Activated CD4-positive, alpha-beta memory T cell treated with anti-CD3 and anti-CD28 coated beads for 36 hours (primary cell): ENCODE data around the gene GFOD1. TPM values are rescaled to one million over a fixed set of nuclear protein-coding genes. Genes with fewer than 3 reads are reported as not detected.

Experiments
- CTCF ChIA-PET: fragments of 350-600 bp; sonication (Branson Sonifier 250); formaldehyde crosslinking; loops from one replicate; lab custom pipeline; 2021; ENCODE audit warnings: antibody characterized with exemption, inconsistent platforms; lab: Charles Lee
- POLR2A ChIA-PET: fragments of 350-600 bp; sonication (Branson Sonifier 250); formaldehyde crosslinking; loops from one replicate; lab custom pipeline; 2021; ENCODE audit warnings: antibody characterized with exemption; lab: Charles Lee
- DNase-seq: peaks from one replicate; pipeline ENCODE4 v3.0.0-alpha.2; 2020
- H3K27ac Mint-ChIP-seq: one replicate; pipeline ENCODE4 v1.8.0; 2021; ENCODE audit warnings: mixed read lengths
- H3K27me3 Mint-ChIP-seq: one replicate; pipeline ENCODE4 v1.8.0; 2021; ENCODE audit warnings: mixed read lengths
- H3K36me3 Mint-ChIP-seq: one replicate; pipeline ENCODE4 v1.8.0; 2021; ENCODE audit warnings: mixed read lengths
- H3K4me1 Mint-ChIP-seq: one replicate; pipeline ENCODE4 v1.8.0; 2021; ENCODE audit warnings: low read depth, mixed read lengths
- H3K4me3 Mint-ChIP-seq: one replicate; pipeline ENCODE4 v1.8.0; 2021; ENCODE audit warnings: mild to moderate bottlenecking, mixed read lengths
- H3K9me3 Mint-ChIP-seq: one replicate; pipeline ENCODE4 v1.8.0; 2021; ENCODE audit warnings: mixed read lengths
- intact Hi-C: fragments of 100-400 bp; cut with micrococcal nuclease; formaldehyde crosslinking; loops from one replicate; pipeline ENCODE4 v1.15.1; 2023
- total RNA-seq, 2 experiments: library from RNA; stranded (reverse); gene quantifications; one replicate each; pipeline ENCODE4 v1.2.3, GENCODE V29; 2021

Gene GFOD1
- total RNA-seq, 2 experiments from 2014 or later, result 2.3 to 2.4 TPM

DNA sequence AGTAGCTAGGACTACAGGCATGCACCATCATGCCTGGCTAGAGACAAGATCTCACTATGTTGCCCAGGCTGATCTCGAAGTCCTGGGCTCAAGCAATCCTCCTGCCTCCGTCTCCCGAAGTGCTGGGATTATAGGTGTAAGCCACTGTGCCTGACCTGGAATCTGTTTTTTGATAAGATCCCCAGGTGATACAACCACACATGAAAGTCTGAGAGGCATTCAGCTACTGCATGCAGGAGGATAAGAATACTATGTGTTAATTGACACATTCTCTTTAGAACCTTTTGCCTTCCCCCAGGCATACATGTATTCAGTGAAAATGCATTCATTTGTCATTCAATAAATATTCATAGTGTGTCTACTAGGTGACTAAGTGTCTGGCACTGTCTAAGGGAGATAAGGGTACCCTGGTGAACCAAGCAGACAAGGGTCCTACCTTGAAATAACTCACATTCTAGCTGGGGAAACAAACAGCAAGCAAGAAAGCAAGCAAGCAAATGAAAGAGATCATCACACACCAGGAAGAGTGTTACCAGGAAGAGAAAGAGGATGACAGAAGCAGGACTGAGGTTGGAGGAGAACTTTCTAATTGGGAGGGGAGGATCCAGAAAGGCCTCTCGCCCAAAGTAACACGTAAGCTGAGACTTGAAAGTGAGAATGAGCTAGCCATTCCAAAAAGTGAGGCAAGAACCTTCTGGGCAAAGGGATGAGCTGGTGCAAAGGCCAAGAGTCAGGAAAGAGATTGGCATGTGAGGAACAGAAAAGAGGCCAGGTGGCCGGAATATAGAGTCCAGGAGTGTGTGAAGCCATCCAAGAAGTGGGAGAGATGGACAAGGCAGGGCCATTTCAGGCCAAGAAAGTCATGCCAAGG lies 6.5 kb downstream of the GFOD1 start:
- no peak for DNase-seq

DNA sequence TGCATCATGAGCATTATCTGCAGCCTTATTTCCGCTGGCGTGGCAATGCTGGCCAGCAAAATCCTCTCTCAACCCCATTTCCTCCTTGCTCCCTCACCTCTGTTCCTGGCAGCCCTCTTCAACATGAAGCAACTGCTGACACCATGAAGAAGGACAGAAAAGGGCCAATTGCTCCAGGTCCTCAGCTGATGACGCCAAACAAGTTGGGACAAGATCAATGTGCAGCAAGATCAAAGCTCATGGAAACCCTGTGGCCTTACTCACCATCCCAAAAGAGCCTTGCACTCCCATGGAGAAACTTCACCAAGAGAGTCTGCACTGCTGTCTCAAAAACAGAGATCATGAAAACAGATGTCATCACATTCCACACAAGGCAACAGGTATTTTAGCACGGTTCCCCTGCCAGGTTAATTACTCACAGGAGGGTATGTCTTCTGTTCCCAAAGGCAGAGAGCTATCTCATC lies 7.4 kb downstream of the GFOD1 start:
- no peak overlapping the region for H3K4me3 Mint-ChIP-seq
- intact Hi-C loops, result no loop called here
- H3K27ac Mint-ChIP-seq, result no peak overlapping the region
- ChIA-PET CTCF (interaction anchor here (2.1 kb wide), 1 partner anchor 13 kb away, joined by 4 read pairs; no protein-coding TSS in a partner anchor), POLR2A (no interaction called here)
- H3K27me3 Mint-ChIP-seq, result peaks cover 3% of the 10 kb centered on the region
- H3K36me3 Mint-ChIP-seq, result no peaks in the 10 kb centered on the region
- peaks cover 17% of the 10 kb centered on the region for H3K4me1 Mint-ChIP-seq
- H3K9me3 Mint-ChIP-seq, result no peaks in the 10 kb centered on the region
- no peak for DNase-seq

More for the DNA sequence above, 6.5 kb downstream of the GFOD1 start:
- no peak overlapping the region for H3K27ac Mint-ChIP-seq
- H3K36me3 Mint-ChIP-seq, result no peaks in the 10 kb centered on the region
- ChIA-PET CTCF (interaction anchor here (0.6 kb wide), 1 partner anchor 144 kb away, joined by 5 read pairs; no protein-coding TSS in a partner anchor), POLR2A (no interaction called here)
- intact Hi-C loops, result no loop called here
- H3K4me1 Mint-ChIP-seq, result peaks cover 25% of the 10 kb centered on the region
- H3K4me3 Mint-ChIP-seq, result no peak overlapping the region
- H3K9me3 Mint-ChIP-seq, result no peaks in the 10 kb centered on the region
- peaks cover 8% of the 10 kb centered on the region for H3K27me3 Mint-ChIP-seq

DNA sequence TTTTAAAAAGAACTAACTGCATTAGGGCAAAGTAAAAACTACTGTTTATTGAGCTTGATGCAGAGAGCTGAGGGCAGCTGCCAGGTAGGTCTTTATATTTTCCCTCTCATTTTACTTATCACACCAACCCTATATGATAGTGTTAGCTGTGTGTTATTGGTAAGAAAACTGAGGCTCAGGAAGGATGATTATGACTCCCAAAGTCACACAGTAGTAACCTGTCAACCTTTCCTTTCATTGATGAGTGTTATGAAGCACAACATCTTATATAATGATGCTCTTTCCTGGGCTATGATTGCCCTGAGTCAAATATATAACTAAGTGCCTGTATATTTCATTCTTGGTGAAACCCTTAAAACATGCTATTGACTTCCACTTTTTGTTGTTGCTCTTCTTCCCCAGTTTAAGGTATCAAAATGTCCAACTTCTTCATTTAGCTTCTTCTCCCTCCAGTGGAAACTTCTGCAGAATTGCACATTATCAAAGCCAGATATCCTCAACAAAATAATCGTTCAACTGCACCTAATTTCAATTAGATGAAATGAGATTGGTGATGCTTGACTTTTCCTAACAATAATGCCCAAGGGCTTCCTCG lies 8.1 kb downstream of the GFOD1 start:
- intact Hi-C loops, result no loop called here
- Mint-ChIP-seq H3K9me3 (no peaks in the 10 kb centered on the region), H3K4me1 (peaks cover 11% of the 10 kb centered on the region), H3K36me3 (no peaks in the 10 kb centered on the region), H3K4me3 (no peak overlapping the region), H3K27me3 (peaks cover 2% of the 10 kb centered on the region), H3K27ac (no peak overlapping the region)
- ChIA-PET CTCF (interaction anchor here (2.1 kb wide), 1 partner anchor 13 kb away, joined by 4 read pairs; no protein-coding TSS in a partner anchor), POLR2A (no interaction called here)
- no peak for DNase-seq

DNA sequence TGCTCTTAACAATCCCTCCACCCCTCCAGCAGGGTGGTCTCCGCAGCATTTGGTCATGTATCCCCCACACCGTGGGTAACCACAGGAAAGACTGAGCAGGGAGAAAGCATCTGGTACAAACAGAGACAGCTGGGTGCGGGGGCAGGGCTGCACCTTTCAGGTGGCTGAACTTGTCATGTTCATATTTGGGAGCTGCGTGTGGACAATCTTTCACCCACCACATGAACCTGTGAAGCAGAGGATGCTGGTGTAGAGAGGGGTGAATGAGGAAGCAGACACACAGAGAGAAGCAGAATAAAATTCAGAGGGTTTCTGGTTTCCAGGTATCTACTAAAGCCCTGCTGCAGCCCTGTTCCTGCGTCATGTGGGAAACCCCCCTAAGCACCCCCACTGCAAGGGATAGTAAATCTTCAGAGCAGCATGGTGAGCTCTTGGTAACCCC lies 8.9 kb downstream of the GFOD1 start:
- intact Hi-C loops, result no loop called here
- H3K27ac Mint-ChIP-seq, result no peak overlapping the region

DNA sequence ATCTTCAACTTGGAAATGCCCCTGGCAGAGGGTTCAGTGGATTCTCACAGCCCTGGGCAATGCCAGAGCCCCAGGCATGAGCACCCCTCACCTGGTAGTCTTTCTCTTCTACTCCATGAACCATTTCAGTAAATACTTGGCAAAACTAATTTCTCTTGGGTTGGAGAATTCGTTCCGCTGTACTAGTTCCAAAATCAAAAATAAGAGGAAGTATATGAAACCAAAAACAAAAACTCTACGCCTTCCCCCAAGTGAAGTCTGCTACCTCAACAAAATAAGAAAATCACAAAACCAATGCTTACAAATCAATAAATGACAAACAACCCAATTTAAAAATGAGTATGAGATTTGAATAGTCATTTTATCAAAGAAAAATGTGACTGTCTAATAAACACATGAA lies 12.6 kb downstream of the GFOD1 start:
- POLR2A ChIA-PET, result no interaction called here
- H3K4me1 Mint-ChIP-seq, result no peaks in the 10 kb centered on the region
- H3K9me3 Mint-ChIP-seq, result no peaks in the 10 kb centered on the region
- no peak overlapping the region for H3K4me3 Mint-ChIP-seq
- DNase-seq, result no peak
- H3K27ac Mint-ChIP-seq, result no peak overlapping the region
- no peaks in the 10 kb centered on the region for H3K36me3 Mint-ChIP-seq
- CTCF ChIA-PET, result no interaction called here
- peaks cover 2% of the 10 kb centered on the region for H3K27me3 Mint-ChIP-seq
- intact Hi-C loops, result no loop called here

More for the DNA sequence above, 8.9 kb downstream of the GFOD1 start:
- DNase-seq, result no peak
- ChIA-PET CTCF (interaction anchor here (2.1 kb wide), 1 partner anchor 12 kb away, joined by 4 read pairs; no protein-coding TSS in a partner anchor), POLR2A (no interaction called here)
- Mint-ChIP-seq H3K4me3 (no peak overlapping the region), H3K9me3 (no peaks in the 10 kb centered on the region), H3K36me3 (no peaks in the 10 kb centered on the region), H3K4me1 (peaks cover 3% of the 10 kb centered on the region), H3K27me3 (peaks cover 2% of the 10 kb centered on the region)

DNA sequence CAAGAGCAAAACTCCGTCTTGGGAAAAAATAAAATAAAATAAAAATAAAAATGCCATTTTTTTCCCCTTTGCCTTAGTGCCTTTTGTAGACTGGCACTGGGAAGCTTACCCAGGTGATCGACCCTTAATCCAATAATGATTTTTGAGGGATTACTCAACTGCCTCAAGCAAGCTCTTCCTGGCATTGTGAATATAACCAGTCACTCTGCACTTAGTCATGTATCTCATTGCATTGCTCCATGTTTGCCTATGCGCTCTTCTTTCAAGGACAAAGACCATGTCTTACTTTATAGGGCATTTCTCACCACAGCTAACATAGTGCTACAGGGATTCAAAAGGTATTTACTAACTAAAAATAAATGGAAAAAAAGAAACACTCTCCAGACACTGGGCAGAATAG lies 13.0 kb downstream of the GFOD1 start:
- H3K36me3 Mint-ChIP-seq, result no peaks in the 10 kb centered on the region
- CTCF ChIA-PET, result no interaction called here
- intact Hi-C loops, result no loop called here
- no peaks in the 10 kb centered on the region for H3K9me3 Mint-ChIP-seq
- H3K27me3 Mint-ChIP-seq, result peaks cover 2% of the 10 kb centered on the region
- no peaks in the 10 kb centered on the region for H3K4me1 Mint-ChIP-seq
- no peak overlapping the region for H3K4me3 Mint-ChIP-seq
- DNase-seq, result no peak
- POLR2A ChIA-PET, result no interaction called here
- no peak overlapping the region for H3K27ac Mint-ChIP-seq

DNA sequence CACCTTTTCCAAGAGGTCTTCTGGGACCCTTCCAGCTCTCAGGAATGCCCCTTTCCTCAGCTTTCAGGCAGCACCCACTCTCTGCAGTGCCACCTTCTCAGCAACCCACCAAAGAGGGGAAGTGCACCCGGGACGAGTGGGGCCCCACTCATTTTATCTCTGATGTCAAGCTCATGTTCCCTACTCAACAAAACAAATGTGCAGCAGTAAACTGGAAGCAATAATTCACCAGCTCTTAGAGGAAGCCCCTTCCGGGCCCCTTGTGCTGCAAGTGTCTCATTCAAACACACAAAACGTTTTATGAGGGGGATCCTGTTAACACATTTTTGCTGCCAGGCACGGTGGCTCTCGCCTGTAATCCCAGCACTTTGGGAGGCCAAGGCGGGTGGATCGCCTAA lies 13.6 kb downstream of the GFOD1 start:
- POLR2A ChIA-PET, result no interaction called here
- no peak overlapping the region for H3K27ac Mint-ChIP-seq
- H3K9me3 Mint-ChIP-seq, result no peaks in the 10 kb centered on the region
- peaks cover 2% of the 10 kb centered on the region for H3K27me3 Mint-ChIP-seq
- no peak overlapping the region for H3K4me3 Mint-ChIP-seq
- no peaks in the 10 kb centered on the region for H3K36me3 Mint-ChIP-seq
- CTCF ChIA-PET, result no interaction called here
- H3K4me1 Mint-ChIP-seq, result no peaks in the 10 kb centered on the region
- no peak for DNase-seq
- intact Hi-C loops, result no loop called here

DNA sequence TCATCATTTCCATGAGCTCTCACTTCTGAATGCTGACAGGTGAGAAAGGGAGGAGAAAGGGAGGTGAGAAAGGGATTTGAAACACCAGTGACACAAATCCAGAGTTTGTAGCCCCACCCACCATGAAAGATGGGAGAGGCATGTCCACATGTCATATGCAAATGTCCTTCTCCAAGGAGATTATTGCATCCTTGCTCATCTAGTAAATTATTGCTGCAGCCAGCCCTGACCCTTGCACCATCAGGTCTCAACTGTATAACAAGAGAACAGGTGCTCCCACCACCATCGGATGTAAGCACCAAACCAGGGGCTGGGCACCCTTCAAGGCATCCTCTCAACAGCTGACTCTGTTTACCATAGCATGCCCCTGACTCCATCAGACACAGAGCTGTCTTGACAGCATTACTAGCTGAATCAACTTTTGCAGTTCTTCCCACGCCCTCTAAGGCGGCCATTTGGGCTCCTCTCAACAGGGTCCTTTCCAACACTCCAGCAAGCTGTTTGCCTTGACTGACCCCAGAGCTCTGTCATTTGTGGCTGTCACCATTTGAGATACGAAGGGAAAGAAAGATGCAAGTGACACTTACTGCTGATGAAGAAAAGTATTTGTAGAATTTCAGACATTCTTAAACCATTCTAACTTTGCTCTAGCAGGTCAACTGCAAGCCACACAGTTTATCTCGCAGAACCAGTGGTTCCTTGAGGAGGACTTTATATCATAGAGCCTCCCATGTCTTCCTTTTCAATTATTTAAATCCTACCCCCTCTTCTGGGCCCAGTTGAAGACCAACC lies 14.2 kb downstream of the GFOD1 start:
- intact Hi-C loops, result no loop called here
- no peak for DNase-seq
- Mint-ChIP-seq H3K4me3 (no peak overlapping the region), H3K4me1 (no peaks in the 10 kb centered on the region), H3K27ac (no peak overlapping the region), H3K9me3 (no peaks in the 10 kb centered on the region), H3K27me3 (peaks cover 2% of the 10 kb centered on the region), H3K36me3 (no peaks in the 10 kb centered on the region)
- ChIA-PET CTCF (interaction anchor here (1.1 kb wide), 1 partner anchor 61 kb away, joined by 3 read pairs; no protein-coding TSS in a partner anchor), POLR2A (no interaction called here)

DNA sequence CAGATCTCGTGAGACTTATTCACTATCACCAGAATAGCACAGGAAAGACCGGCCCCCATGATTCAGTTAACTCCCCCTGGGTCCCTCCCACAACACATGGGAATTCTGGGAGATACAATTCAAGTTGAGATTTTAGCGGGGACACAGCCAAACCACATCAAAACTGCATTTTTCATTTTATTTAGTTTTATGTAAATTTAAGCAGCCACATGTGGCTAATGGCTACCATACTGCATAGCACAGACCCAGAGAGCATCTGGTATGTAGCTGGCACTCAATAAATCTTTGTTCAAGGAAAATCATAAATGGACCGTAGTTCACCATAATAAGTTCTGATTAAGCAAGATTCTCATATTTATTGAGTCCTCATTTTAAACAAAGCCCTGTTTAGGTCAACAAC lies 15.3 kb downstream of the GFOD1 start:
- Mint-ChIP-seq H3K36me3 (no peaks in the 10 kb centered on the region), H3K4me3 (no peak overlapping the region), H3K27me3 (peaks cover 2% of the 10 kb centered on the region), H3K9me3 (no peaks in the 10 kb centered on the region), H3K4me1 (no peaks in the 10 kb centered on the region), H3K27ac (no peak overlapping the region)
- CTCF ChIA-PET, result interaction anchor here (1.1 kb wide), 1 partner anchor 60 kb away, joined by 3 read pairs; no protein-coding TSS in a partner anchor
- no peak for DNase-seq
- intact Hi-C loops, result no loop called here
- POLR2A ChIA-PET, result no interaction called here

DNA sequence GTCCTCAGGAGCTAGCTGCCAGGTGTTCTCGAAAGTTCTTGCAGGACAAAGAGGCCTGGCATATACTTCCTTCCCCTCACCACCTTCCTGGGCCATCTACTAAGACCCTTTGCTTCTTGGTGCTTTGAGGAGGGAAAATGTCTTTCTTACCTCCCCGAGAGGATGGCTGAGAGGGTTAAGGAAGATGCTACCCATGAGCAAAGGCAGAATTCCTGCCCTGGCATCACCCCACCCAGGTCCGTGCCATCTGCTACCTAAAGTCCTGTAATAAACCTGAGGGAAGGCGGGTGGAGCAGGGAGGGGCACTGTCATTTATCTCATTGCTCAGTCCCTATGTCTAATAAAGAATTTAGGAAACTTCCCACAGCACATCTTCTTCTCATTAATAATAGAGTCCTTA lies 16.2 kb downstream of the GFOD1 start:
- Mint-ChIP-seq H3K4me3 (no peak overlapping the region), H3K27ac (no peak overlapping the region), H3K4me1 (peaks cover 8% of the 10 kb centered on the region), H3K9me3 (no peaks in the 10 kb centered on the region), H3K36me3 (no peaks in the 10 kb centered on the region), H3K27me3 (peaks cover 2% of the 10 kb centered on the region)
- POLR2A ChIA-PET, result no interaction called here
- DNase-seq, result no peak
- CTCF ChIA-PET, result interaction anchor here (1.0 kb wide), 1 partner anchor 10 kb away, joined by 3 read pairs; no protein-coding TSS in a partner anchor
- intact Hi-C loops, result no loop called here

DNA sequence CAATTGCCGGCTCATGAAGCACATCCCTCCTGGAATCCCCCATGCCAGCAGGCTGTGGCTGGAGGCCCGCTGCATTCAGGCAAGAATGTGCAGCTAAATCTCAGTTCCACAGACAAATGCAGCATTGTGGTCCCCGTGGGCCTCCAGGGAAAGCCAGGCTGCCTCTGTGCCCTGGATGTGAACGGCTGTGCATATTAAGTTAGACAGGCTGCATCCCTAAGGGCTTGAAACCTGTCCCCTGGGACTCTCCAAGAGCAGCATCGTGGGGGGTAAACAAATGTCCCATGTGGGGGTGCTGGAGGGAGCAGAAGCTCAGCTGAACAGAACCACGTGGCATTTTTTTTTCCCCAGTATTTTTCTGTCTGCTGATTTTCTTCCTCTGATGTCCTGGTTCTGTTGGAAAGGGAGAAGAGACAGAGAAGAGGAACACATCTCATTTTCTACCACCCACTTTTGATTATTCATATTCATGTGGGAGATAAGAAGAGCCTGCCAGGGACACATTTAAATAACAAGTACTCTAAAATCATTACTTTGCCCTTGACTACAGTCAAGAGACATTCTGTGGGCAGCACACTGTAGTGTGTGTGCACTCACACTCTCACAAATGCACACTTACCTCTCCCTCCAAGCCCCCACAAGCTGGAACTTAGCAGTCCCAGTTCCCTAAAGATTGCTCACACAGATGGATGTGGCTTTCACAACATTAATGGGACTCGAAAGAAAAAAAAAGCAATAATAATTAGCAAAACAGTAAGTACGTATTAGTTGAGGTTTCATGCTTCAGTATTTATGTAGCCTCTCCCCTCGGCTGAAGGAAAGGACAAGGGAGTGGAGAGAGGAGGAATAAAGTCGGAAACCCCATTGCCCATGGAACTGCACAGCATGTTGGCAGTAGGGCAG lies 16.9 kb downstream of the GFOD1 start:
- ChIA-PET CTCF (interaction anchor here (1.0 kb wide), 1 partner anchor 9 kb away, joined by 3 read pairs; no protein-coding TSS in a partner anchor), POLR2A (no interaction called here)
- DNase-seq, result no peak
- Mint-ChIP-seq H3K27ac (no peak overlapping the region), H3K4me1 (peaks cover 15% of the 10 kb centered on the region), H3K9me3 (no peaks in the 10 kb centered on the region), H3K4me3 (no peak overlapping the region), H3K27me3 (peaks cover 2% of the 10 kb centered on the region), H3K36me3 (no peaks in the 10 kb centered on the region)
- intact Hi-C loops, result no loop called here
